Stimulated activated CD4-positive, alpha-beta T cell treated with anti-CD3 and anti-CD28 coated beads, Interleukin-4, amount 100 ng/mL, for 4 hours (primary cell): ENCODE measurements around the gene ARMC3.
"Not testable (repeated sequence)": the region's sequence is repeated elsewhere in the genome, so short reads cannot be mapped to it uniquely, and the experiment has no call there.

Experiments
- DNase-seq, 2 experiments: peaks; one replicate each; pipeline ENCODE4 v3.0.0-alpha.2; 2020

The ARMC3 gene

GRCh38 chr10:22927661-22928403 is at the start of gene ARMC3:
TSS of gene ARMC3 (plus strand) at chr10:22928053. CDS start at chr10:22931997, 3,944 bp downstream.
- peak; percentile 54 for DNase-seq

- no peak for DNase-seq
Observed at GRCh38 chr10:22891797-22892196, 36.1 kb upstream of the ARMC3 start.

GRCh38 chr10:22893781-22894180 is 34.1 kb upstream of the ARMC3 start:
- DNase-seq = no peak

GRCh38 chr10:22894714-22895113 is 33.1 kb upstream of the ARMC3 start:
- no peak for DNase-seq

- no peak for DNase-seq
Observed at GRCh38 chr10:22895252-22895651, 32.6 kb upstream of the ARMC3 start.

GRCh38 chr10:22897371-22897770 is 30.5 kb upstream of the ARMC3 start:
- no peak for DNase-seq

GRCh38 chr10:22899307-22899706 is 28.5 kb upstream of the ARMC3 start:
- no peak for DNase-seq

GRCh38 chr10:22899775-22900174 is 28.1 kb upstream of the ARMC3 start:
- no peak for DNase-seq

GRCh38 chr10:22900841-22901601 is 26.8 kb upstream of the ARMC3 start:
- no peak for DNase-seq

- not testable (repeated sequence) for DNase-seq
Observed at GRCh38 chr10:22902147-22902546, 25.7 kb upstream of the ARMC3 start.

- DNase-seq = no peak
Observed at GRCh38 chr10:22903694-22904093, 24.2 kb upstream of the ARMC3 start.

- no peak for DNase-seq
Observed at GRCh38 chr10:22906767-22907166, 21.1 kb upstream of the ARMC3 start.

- no peak for DNase-seq
Observed at GRCh38 chr10:22908837-22909236, 19.0 kb upstream of the ARMC3 start.

- not testable (repeated sequence) for DNase-seq
Observed at GRCh38 chr10:22909673-22910072, 18.2 kb upstream of the ARMC3 start.

GRCh38 chr10:22911067-22911466 is 16.8 kb upstream of the ARMC3 start:
- no peak for DNase-seq

- DNase-seq = no peak
Observed at GRCh38 chr10:22911889-22912762, 15.7 kb upstream of the ARMC3 start.

GRCh38 chr10:22912763-22913384 is 15.0 kb upstream of the ARMC3 start:
- no peak for DNase-seq

- DNase-seq = no peak
Observed at GRCh38 chr10:22913474-22914092, 14.3 kb upstream of the ARMC3 start.

- no peak for DNase-seq
Observed at GRCh38 chr10:22915314-22915713, 12.5 kb upstream of the ARMC3 start.

GRCh38 chr10:22925088-22925487 is 2.8 kb upstream of the ARMC3 start:
- no peak for DNase-seq

GRCh38 chr10:22927166-22927565 is 687 bp upstream of the ARMC3 start:
- DNase-seq = no peak

- not testable (repeated sequence) for DNase-seq
Observed at GRCh38 chr10:22929053-22929452, 1.2 kb downstream of the ARMC3 start.
